Choroid plexus epithelial cell (primary cell): ENCODE data around the gene SNAPC4.

Experiments
- DNase-seq: peaks from one replicate; pipeline ENCODE4 v3.0.0-alpha.2; 2010; ENCODE audit warnings: low read depth
- H3K4me3 ChIP-seq: 2 replicates; pipeline ENCODE4 v1.5.1; 2011; ENCODE audit warnings: low read depth, mild to moderate bottlenecking, control low read depth, low read length, moderate library complexity
- CTCF ChIP-seq: conservative IDR thresholded peaks from 2 replicates; pipeline ENCODE4 v1.5.1; 2011; ENCODE audit warnings: low read depth, mild to moderate bottlenecking, control low read depth, inconsistent platforms, low read length, moderate library complexity

Gene SNAPC4

GRCh38 chr9:136416914-136417313 lies 16.9 kb upstream of the SNAPC4 start:
- H3K4me3 ChIP-seq, result no peak overlapping the region
- no peak for DNase-seq
- TF ChIP-seq CTCF, result no peak

GRCh38 chr9:136416427-136416826 lies 16.5 kb upstream of the SNAPC4 start:
- no peak for TF ChIP-seq CTCF
- DNase-seq, result no peak
- no peak overlapping the region for H3K4me3 ChIP-seq

GRCh38 chr9:136412962-136413361 lies 13.0 kb upstream of the SNAPC4 start:
- H3K4me3 ChIP-seq, result no peak overlapping the region
- DNase-seq, result peak; percentile 10
- TF ChIP-seq CTCF, result no peak

- peak overlapping the region; percentile 93 for H3K4me3 ChIP-seq
- TF ChIP-seq CTCF, result no peak
- no peak for DNase-seq
Observed at GRCh38 chr9:136411378-136411777, 11.4 kb upstream of the SNAPC4 start.

- peak within 1 kb of the TSS; percentile 93 for H3K4me3 ChIP-seq
- peak; percentile 87 for DNase-seq
- TF ChIP-seq CTCF, result no peak
Observed at GRCh38 chr9:136410500-136411287, 10.7 kb upstream of the SNAPC4 start, which contains the start of the genes ENTR1 and PMPCA. Gene ENTR1, minus strand, starts transcription at chr9:136410614. Its CDS starts 217 bp downstream, at chr9:136410397. Gene PMPCA, plus strand, starts transcription at chr9:136410658. Its CDS starts 11 bp downstream, at chr9:136410669.

GRCh38 chr9:136409557-136410455 lies 9.8 kb upstream of the SNAPC4 start:
- DNase-seq, result peak; percentile 60
- peak overlapping the region; percentile 93 for H3K4me3 ChIP-seq
- no peak for TF ChIP-seq CTCF
